ENCODE results near the gene ARHGAP33.
"Not testable (repeated sequence)": the region's sequence is repeated elsewhere in the genome, so short reads cannot be mapped to it uniquely, and the experiment has no call there.

Gene ARHGAP33

GRCh38 chr19:35788205-35788960, 13.0 kb downstream of the ARHGAP33 start:
- Histone ChIP-seq H3K27ac (no peak overlapping the region), H3K4me3 (no peak overlapping the region)

- H3K27ac ChIP-seq = no peak overlapping the region
- H3K4me3 ChIP-seq = no peak overlapping the region
These were observed 14.0 kb downstream of the ARHGAP33 start for GRCh38 chr19:35789195-35789977.

GRCh38 chr19:35789978-35790944, 14.9 kb downstream of the ARHGAP33 start:
- no peak overlapping the region for H3K27ac ChIP-seq
- H3K4me3 ChIP-seq = no peak overlapping the region

- Histone ChIP-seq H3K27ac (no peak overlapping the region), H3K4me3 (no peak overlapping the region)
These were observed 15.8 kb downstream of the ARHGAP33 start for GRCh38 chr19:35790981-35791813.

GRCh38 chr19:35791814-35792279, 16.5 kb downstream of the ARHGAP33 start:
- Histone ChIP-seq H3K27ac (no peak overlapping the region), H3K4me3 (no peak overlapping the region)

- Histone ChIP-seq H3K4me3 (no peak overlapping the region), H3K27ac (no peak overlapping the region)
These were observed 16.9 kb downstream of the ARHGAP33 start for GRCh38 chr19:35792312-35792711.

- H3K27ac ChIP-seq = no peak overlapping the region
- H3K4me3 ChIP-seq = no peak overlapping the region
These were observed 17.5 kb downstream of the ARHGAP33 start for GRCh38 chr19:35792888-35793287.

GRCh38 chr19:35793381-35794165, 18.2 kb downstream of the ARHGAP33 start:
- H3K27ac ChIP-seq = no peak overlapping the region

GRCh38 chr19:35795564-35795963, 20.2 kb downstream of the ARHGAP33 start:
- not testable (repeated sequence) for H3K27ac ChIP-seq, H3K4me3 ChIP-seq

More at GRCh38 chr19:35793381-35794165, 18.2 kb downstream of the ARHGAP33 start:
- no peak overlapping the region for H3K4me3 ChIP-seq

GRCh38 chr19:35796645-35797542, 21.5 kb downstream of the ARHGAP33 start:
- H3K27ac ChIP-seq = no peak overlapping the region
- no peak overlapping the region for H3K4me3 ChIP-seq

- H3K27ac ChIP-seq = no peak overlapping the region
- H3K4me3 ChIP-seq = no peak overlapping the region
These were observed 22.3 kb downstream of the ARHGAP33 start for GRCh38 chr19:35797663-35798062.

GRCh38 chr19:35801828-35802227, 26.5 kb downstream of the ARHGAP33 start:
- Histone ChIP-seq H3K4me3 (no peak overlapping the region), H3K27ac (no peak overlapping the region)

GRCh38 chr19:35805526-35806102, 30.2 kb downstream of the ARHGAP33 start:
- Histone ChIP-seq H3K4me3 (no peak overlapping the region), H3K27ac (no peak overlapping the region)

- Histone ChIP-seq H3K27ac (no peak overlapping the region), H3K4me3 (no peak overlapping the region)
These were observed 31.2 kb downstream of the ARHGAP33 start for GRCh38 chr19:35806597-35806996.

GRCh38 chr19:35807633-35808032, 32.3 kb downstream of the ARHGAP33 start:
- Histone ChIP-seq H3K27ac (no peak overlapping the region), H3K4me3 (no peak overlapping the region)

GRCh38 chr19:35811317-35812219, 36.2 kb downstream of the ARHGAP33 start:
- H3K27ac ChIP-seq = no peak overlapping the region
- H3K4me3 ChIP-seq = no peak overlapping the region

Data from skin epidermis (tissue), 12 donors.